RWPE1 (cell line): ENCODE results near the gene INIP.

Source experiments
- CTCF ChIA-PET: fragments of 350-600 bp; sonication (Branson Sonifier 250); formaldehyde crosslinking; extraction: SDS; loops from one replicate; lab custom pipeline; 2021; lab: Yijun Ruan, JAX
- POLR2A ChIA-PET: fragments of 400-600 bp; formaldehyde crosslinking; extraction: SDS; loops from one replicate; lab custom pipeline; 2020; ENCODE audit warnings: antibody characterized with exemption; ENCODE audit not compliant: low non-redundant PET; lab: Yijun Ruan, JAX
- DNase-seq: peaks from one replicate; pipeline ENCODE4 v3.0.0; 2012; ENCODE audit warnings: low spot score
- H3K27ac ChIP-seq: fragments of 450-650 bp; 2 replicates; pipeline ENCODE4 v1.5.1; 2017
- TF ChIP-seq, protein P1 (sequence below): fragments of 450-650 bp; conservative IDR thresholded peaks from 2 replicates; pipeline ENCODE4 v1.5.1; 2017; ENCODE audit warnings: low read depth, mild to moderate bottlenecking

INIP gene

DNA sequence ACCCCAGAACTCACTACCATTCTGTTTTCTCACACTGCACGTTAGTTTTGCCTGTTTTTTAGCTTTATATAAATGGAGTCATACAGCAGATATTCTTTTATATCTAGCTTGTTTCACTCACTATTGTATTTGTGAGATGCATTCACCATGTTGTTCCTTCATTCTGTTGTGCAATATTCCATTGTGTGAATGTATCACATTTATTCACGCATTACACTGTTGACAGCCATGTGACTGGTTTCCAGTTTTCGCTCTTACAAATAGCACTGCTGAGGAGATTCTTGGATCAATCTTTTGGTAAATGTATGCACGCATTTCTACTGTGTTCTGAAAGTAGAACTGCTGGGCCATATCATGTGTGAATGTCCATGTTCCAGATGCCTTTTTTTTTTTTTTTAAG is 26.3 kb upstream of the INIP start:
- ChIA-PET CTCF (interaction anchor here (0.8 to 1.0 kb wide), 2 partner anchors 35 to 49 kb away, joined by 3 to 5 read pairs; no protein-coding TSS in a partner anchor), POLR2A (no interaction called here)
- H3K27ac ChIP-seq, result no peak overlapping the region
- DNase-seq, result no peak
- TF ChIP-seq, protein P1, sequence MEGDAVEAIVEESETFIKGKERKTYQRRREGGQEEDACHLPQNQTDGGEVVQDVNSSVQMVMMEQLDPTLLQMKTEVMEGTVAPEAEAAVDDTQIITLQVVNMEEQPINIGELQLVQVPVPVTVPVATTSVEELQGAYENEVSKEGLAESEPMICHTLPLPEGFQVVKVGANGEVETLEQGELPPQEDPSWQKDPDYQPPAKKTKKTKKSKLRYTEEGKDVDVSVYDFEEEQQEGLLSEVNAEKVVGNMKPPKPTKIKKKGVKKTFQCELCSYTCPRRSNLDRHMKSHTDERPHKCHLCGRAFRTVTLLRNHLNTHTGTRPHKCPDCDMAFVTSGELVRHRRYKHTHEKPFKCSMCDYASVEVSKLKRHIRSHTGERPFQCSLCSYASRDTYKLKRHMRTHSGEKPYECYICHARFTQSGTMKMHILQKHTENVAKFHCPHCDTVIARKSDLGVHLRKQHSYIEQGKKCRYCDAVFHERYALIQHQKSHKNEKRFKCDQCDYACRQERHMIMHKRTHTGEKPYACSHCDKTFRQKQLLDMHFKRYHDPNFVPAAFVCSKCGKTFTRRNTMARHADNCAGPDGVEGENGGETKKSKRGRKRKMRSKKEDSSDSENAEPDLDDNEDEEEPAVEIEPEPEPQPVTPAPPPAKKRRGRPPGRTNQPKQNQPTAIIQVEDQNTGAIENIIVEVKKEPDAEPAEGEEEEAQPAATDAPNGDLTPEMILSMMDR, result no peak

DNA sequence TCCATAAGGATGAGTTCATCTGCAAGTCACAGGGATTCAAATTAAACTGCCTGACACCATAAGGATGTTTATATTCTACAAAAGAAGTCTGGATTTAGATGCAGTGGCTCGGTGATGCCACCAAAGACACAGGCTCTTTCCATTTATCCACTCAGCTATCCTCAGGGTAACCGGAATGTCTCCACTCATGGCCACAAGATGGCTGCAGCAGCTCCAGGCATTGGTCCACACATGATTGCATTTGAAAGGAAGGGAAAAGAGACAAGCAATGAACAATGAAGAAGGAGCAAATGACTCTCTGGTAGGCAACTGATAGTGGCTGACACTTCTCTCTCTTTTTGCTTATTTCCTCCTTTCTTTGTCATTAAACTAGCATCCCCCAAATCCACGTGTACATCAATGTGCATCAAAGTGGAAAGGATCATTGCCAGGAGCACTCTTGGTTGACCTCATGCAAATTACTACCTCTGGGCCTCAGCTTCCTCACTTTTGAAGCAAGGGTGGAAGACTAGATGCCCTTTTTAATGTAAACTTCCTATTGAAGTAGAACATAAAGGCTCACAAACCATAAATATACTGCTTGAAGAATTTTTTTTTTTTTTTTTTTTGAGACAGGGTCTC is 25.4 kb upstream of the INIP start:
- ChIA-PET CTCF (interaction anchor here (1.2 kb wide), 1 partner anchor 76 kb away, joined by 4 read pairs; no protein-coding TSS in a partner anchor), POLR2A (no interaction called here)
- H3K27ac ChIP-seq, result no peak overlapping the region
- no peak for DNase-seq
- TF ChIP-seq, protein P1, result no peak

DNA sequence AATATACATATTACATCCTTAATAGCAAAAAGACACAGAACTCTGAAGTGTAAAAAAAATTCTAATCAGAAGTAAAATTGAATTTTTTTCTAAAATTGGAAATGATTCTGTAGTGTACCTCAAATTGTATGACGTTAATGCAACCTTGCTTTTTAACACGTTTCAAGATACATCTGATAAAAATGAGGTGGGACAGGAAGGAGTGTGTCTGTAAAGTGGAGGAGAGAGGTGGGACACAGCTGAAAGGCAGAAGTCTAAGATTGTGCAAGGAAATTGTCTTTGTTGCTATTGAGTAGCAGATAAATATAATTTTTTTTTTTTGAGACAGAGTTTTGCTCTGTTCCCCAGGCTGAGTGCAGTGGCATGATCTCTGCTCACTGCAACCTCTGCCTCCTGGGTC is 17.0 kb upstream of the INIP start:
- ChIA-PET CTCF (interaction anchor here (0.6 kb wide), 1 partner anchor 74 kb away, joined by 8 read pairs; no protein-coding TSS in a partner anchor), POLR2A (no interaction called here)
- H3K27ac ChIP-seq, result no peak overlapping the region
- TF ChIP-seq, protein P1, result no peak
- DNase-seq, result no peak

DNA sequence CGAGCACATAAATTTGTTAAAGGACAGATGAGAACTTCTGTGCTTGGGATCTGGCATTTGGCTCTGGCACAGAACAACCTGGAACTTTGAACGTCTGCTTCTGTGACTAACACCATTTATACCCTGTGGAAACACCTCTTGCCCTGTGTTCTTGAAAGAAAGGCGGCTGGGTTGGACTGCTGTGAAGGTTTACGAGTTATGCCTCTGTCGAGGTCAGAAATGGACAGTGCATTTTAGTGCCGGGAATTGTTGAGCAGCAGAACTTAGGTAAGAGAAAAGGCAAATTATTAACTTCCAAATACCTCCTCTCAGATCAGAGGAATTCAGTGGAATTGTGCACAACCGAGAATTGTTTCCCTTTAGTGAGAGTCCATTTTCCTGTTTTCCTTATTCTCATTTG is 14.1 kb upstream of the INIP start:
- TF ChIP-seq, protein P1, result no peak
- no peak for DNase-seq
- ChIA-PET POLR2A (no interaction called here), CTCF (interaction anchor here (0.6 to 1.0 kb wide), 2 partner anchors 61 to 737 kb away, joined by 3 to 4 read pairs; no protein-coding TSS in a partner anchor)
- no peak overlapping the region for H3K27ac ChIP-seq

DNA sequence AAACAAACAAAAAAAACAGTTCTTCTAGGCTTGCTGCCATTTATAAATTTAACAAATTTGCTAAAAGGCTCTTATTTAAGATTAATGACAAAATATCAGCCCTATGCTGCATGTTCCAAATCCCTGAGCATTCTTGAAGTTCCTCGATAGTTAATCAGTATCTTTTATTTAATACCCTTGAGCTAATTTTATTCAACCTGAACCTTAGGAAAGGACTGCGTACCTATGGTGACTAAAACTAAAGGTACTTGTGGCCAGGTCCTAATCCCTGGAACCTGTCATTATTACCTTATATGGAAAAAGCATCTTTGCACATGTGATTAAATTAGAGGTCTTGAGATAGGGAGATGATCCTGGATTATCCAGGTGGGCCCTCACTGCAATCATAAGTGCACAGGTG is 10.5 kb upstream of the INIP start:
- TF ChIP-seq, protein P1, result no peak
- no peak for DNase-seq
- POLR2A ChIA-PET, result no interaction called here
- CTCF ChIA-PET, result interaction anchor here (0.7 kb wide), 1 partner anchor 9 kb away, joined by 6 read pairs; no protein-coding TSS in a partner anchor
- no peak overlapping the region for H3K27ac ChIP-seq

DNA sequence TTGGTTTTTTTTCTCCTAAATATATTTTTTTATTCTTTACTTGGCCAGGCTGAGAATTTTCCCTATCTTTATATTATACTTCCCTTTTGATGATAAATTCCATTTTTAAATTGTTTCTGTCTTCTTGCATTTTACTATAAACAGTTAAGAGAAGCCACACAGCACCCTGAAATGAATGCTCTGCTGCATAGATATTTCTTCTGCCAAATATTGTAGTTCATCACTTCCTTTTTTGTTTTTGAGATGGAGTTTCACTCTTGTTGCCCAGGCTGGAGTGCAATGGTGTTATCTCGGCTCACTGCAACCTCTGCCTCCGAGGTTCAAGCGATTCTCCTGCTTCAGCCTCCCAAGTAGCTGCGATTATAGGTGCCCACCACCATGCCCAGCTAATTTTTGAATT is 8.5 kb upstream of the INIP start:
- no peak for DNase-seq
- ChIA-PET CTCF (interaction anchor here (0.6 kb wide), 1 partner anchor 584 kb away, joined by 3 read pairs; no protein-coding TSS in a partner anchor), POLR2A (interaction anchor here (0.6 kb wide), 1 partner anchor 23 kb away, joined by 3 read pairs; no protein-coding TSS in a partner anchor)
- TF ChIP-seq, protein P1, result no peak
- H3K27ac ChIP-seq, result no peak overlapping the region
